Amniotic stem cell (primary cell): ENCODE measurements around the gene MICAL3.
"Not testable (repeated sequence)": the region's sequence is repeated elsewhere in the genome, so short reads cannot be mapped to it uniquely, and the experiment has no call there.

Experiments used
- DNase-seq: peaks from one replicate; lab custom pipeline; 2025; lab: John Stamatoyannopoulos, UW

Gene MICAL3

DNA sequence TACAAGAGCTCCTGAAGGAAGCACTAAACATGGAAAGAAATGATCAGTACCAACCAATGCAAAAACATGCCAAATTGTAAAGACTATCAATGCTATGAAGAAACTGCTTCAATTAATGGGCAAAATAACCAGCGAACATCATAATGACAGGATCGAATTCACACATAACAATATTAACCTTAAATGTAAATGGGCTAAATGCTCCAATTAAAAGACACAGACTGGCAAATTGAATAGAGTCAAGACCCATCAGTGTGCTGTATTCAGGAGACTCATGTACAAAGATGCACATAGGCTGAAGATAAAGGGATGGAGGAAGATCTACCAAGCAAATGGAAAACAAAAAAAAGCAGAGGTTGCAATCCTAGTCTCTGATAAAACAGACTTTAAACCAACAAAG lies 91.9 kb downstream of the MICAL3 start:
- DNase-seq: not testable (repeated sequence)

DNA sequence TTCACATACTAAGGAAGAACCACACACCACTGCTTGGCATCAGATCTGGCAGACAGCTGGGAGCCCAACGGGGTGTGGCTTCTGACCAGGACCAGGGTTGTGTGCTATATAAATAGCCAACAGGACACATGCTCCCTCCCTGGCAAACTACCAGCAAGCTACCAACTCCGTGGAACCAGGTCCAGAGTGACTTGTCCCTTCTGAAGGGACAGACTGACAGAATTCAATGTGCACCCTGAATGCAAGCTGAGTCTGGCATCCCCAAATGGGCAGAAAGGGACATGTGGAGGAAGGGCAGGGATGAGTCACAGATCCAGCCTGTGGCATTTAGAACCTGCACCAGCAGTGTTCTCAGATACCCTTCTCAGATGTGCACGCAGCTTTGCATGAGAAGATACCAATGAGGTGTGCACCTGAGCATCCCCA lies 92.9 kb downstream of the MICAL3 start:
- DNase-seq: no peak

DNA sequence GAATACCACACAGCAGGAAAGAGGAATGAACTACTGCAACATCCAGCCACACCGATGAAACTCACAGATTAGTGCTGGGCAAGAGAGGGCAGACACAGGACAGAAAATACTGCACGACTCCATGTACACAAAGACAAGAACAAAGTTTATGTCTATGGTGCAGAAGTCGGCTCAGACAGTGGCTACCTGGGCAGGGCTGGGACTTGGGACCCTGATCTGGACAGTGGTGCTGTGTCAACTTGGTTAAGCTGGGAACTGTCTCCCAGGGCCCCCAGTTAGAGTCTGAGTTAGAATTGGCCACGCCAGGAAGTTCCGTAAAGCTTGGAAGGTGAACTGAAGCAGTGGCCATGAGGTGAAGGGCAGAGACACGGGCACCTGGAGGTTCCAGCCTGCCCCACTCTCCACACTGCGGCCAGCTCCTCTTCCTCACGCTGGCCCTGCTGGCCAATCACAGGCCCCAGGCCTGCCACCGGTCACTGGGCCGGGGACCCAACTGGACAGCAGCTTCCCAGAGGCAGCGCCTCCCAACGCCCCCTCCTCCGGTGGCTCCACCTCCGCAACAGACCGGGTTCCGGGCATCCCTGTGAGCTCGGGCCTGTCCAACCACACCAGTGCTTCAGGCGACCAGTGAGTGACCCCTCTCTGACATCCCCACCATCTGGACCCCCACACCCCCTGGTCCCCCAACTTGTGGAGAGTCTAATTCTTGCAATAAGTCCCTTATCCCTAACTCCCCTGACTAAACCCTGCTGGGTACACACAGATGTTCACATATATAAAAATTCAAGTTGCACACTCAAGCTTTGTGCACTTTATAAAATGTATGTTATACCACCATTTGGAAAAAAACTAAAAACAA lies 93.7 kb downstream of the MICAL3 start:
- DNase-seq: no peak

DNA sequence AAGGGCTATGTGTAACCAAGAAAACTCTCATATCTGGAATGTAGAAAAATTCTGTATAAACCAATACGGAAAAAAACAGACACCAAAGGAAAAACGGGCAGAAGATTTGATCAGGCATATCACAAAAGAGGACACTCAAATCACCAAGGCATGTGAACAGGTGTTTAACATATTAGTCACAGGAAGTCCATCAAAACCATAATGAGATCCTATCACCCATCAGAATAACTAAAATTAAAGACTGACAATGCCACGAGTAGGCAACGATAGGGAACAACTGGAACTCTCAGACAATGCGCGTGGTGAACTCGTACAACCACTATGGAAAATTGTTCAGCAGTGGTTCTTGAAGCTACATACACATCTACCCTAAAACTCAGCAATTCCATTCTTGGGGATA lies 94.5 kb downstream of the MICAL3 start:
- DNase-seq: no peak

DNA sequence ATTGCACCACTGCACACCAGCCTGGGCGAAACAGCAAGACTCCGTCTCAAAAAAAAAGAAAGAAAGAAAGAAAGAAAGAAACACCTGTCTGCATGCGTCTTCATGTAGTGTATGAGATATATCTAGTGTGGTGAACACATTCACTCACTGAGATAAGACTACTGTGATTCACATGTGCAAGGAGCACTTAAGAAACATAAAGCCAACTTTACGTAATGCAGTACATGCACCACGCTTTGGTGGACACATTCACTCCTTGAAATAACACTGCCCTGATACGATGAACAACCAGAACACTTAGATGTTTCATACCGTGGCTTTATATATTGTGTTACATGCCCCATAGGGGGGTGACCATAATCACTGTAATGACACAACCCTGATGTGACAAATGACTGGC lies 96.0 kb downstream of the MICAL3 start:
- DNase-seq: no peak

DNA sequence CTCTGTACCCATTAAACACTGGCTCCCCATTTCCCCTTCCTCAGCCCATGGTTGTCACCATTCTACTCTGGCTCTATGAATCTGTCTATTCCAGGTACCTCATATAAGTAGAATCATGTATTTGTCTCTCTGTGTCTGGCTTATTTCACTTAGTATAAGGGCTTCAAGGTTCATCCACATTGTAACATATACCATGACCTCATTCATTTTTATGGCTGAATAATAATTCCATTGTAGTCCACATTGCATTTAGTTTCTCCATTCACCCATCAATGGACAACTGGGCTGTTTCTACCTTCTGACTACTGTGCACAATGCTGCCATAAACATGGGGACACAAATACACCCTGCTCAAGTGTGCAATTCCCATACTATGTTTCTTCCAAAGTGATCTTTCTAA lies 97.3 kb downstream of the MICAL3 start:
- no peak for DNase-seq

DNA sequence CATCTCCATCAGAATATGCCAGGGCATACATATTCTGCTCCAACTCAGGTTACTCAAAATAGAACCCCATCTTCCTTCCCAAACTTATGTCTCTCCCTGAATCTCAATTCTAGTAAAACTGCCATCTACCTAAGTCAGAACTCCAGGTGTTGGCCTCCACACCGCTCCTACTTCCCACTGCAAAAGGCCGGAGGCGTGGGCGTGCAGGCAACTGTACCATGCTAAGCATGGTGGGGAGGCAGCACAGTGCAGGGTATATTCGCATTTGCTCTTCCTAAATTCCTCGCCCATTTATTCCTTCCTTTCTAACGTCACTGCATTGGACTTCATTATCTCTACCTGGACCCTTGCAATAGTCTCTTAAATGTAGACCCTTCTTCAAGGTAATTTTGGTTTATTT lies 97.8 kb downstream of the MICAL3 start:
- no peak for DNase-seq

DNA sequence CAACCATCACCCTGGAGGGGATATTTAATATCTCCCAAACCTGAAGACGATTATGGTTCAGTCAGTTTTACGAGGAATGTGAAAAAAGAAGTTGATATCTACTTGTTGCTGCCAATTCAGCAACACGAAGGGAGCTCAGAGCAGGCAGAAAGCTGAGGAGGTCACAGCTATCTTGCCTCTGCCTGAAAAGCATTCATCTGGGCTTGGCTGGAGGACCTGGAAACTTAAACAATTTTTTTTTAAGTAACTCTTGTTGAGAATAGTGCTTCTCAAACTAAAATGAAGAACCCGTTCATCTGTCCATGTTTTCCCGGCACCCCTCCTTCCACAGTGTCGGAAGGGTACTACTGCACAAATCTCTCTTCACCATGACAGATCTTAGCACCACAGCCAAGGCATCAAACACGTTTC lies 98.9 kb downstream of the MICAL3 start:
- DNase-seq: no peak

DNA sequence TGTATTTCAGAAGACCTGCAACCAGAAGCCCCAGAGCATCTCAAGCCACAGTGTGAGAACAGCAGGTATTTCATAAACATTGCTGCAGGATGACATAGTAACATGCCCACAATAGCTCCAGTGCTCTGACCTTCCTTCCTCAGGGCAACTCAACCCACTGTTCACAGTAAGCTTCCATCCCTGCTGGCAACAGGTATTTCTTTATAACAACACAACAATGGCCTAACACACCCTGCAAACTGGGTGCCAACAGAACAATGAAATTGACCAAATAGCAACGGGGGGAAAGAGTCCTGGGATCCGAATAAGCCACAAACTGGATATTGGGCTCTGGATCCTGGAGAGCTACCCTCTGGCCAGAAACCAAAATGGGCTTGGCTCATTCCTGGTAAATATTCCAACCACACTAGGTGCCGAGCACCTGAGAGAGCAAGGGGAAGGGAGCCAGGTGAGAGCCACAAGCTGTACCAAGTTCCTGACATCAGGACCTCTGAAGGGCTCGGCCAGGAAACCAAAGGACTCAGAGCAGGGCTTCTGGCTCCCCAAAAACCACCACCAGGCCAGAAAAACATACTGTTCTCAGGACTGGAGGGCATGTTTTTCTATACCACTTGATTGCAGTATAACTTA lies 99.5 kb downstream of the MICAL3 start:
- no peak for DNase-seq

DNA sequence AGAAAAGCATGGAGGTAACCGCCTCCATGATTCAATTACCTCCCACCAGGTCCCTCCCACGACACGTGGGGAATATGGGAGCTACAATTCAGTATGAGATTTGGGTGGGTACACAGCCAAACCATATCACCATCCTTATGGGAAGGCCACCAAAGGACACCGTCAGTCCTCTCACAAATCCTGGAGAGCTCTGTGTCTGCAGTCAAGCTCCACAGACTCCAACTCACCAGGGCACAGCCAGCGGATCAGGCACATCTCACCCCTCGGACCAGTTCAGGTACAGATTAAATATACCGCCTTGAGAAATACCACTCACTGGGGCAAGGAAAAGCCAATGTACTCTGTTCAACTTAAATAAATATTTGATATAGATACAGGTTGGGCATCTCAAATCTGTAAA lies 100.3 kb downstream of the MICAL3 start:
- no peak for DNase-seq

DNA sequence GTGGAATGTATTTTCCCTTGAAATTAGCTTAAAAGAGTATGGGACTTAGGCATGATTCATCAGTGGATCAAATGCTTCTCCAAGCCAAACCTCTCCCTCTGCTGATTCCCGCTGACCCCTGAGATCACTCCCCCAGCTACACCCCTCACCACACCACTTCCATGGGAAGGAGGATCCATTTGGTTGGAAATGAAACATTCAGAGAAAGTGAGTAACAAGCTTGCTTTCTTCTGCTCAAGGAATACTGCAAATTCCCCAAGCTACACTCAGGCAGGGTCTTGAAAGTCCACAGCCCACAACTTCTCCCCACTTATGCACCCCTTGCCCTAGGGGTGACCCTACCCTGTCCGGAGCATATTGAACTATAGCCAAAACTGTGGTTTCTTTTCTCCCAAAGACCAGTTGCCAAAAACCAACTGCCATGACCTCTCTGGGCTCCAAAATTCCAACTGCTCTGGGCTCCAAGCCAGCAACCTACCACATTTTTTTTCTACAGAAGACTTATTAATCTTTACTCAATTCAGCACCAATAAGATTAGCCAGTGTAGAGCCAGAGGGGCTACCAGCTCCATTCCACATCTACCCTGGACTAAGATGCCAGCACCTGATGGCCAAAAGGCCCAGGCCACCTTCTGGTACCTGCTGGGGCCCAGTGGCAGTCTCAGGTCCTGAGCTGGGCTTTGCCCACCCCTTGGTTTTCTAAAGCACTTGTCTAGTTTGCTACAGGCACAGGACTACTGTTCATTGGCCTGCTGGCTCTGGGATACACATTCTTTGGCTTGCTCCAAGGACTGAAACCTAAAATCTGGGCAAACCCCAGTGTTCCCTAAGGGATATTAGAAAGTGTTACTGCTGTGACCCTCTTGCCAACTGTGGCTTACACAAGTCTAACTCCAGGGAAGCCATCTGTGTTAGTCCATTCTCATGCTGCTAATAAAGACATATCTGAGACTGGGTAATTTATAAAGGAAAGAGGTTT lies 101.1 kb downstream of the MICAL3 start:
- peak; percentile 35 for DNase-seq

DNA sequence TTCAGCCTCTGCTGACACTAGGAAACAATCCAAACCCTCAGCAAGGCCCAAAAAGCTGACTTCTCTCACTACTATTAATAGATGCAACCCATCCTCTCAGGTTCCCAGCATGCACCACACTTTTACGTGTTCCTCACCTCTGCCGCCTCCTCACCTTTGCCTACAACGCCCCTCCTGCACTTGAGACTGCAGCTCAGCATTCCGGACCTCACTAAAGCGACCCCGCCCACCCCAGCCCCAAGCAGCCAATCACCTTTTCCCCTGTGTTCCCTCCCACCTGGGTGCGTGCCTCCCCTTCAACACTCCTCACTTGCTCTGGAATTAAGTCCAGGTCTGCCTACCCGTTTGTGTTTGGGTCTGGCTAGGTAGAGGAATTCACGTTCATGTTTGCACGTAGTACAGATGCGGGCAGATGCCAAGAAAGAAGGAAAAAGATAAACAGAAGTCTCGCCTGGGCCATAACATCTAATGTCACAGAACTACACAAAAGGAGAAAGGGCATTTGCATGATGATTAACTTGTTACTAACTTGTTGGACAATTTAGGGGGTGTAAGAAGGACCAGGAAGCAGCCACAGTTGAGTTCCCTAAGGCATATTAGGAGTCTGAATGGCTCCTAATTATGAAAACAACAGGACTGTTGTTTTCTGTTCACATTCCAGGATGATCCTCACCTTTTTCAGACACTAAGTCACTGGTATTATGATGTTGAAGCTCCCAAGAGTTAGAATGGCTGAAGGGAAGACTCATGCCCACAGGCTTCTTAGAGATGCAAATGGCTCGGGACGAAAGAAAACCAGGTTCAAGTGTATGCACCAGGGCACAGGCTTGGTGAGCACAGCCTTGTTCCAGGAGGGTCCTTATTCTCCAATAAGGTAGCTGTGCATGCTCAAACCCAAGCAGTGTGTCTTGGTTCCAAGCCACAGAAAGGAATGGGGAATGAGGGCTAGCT lies 102.2 kb downstream of the MICAL3 start:
- DNase-seq: no peak

DNA sequence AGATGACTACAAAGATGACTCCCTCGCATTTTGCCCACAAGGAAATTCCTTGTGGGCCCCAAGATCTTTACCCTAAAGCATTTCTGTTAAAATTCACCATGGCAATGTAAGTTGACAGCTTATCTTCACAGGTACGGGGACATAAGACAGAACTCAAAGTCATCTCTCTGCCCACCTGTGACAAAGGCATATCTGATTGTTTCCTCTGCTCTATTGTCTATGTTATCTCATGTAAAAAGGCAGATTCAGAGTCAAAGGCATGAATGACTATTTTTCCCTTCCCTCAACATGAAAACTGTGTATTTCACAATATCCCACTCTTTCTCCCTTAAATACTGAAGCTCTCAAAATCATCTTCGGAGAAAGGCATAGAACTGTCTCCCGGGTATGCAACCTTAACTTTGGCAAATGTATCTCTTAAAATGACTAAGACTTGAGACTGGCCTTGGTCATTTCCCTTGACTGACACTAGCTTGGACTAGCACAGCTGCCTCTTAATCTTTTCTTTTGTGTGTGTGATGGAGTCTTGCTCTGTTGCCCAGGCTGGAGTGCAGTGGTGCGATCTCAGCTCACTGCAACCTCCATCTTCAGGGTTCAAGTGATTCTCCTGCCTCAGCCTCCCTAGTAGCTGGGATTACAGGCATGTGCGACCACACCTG lies 103.2 kb downstream of the MICAL3 start:
- no peak for DNase-seq

DNA sequence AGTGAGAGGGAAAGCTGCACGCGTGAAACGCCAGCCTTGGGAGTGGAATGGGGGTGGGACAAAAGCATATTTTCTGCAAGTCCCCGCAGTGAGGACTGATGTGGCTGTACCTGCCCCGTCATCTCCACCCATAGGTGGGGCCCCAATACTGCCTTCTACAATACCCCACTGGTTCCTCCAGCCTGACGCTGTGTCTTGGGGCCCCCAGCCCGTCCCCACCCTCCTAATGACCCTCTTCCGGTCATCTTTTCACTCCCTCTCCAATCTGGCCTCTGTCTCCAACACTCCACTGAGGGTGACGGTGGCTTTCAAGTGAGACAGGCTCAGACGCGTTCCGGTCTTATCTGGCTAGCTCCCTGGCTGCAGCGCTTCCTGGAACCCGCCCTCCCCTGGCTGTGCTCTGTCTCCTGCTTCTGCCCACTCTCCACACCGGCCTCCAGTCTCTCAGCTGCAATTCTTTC lies 104.2 kb downstream of the MICAL3 start:
- no peak for DNase-seq

DNA sequence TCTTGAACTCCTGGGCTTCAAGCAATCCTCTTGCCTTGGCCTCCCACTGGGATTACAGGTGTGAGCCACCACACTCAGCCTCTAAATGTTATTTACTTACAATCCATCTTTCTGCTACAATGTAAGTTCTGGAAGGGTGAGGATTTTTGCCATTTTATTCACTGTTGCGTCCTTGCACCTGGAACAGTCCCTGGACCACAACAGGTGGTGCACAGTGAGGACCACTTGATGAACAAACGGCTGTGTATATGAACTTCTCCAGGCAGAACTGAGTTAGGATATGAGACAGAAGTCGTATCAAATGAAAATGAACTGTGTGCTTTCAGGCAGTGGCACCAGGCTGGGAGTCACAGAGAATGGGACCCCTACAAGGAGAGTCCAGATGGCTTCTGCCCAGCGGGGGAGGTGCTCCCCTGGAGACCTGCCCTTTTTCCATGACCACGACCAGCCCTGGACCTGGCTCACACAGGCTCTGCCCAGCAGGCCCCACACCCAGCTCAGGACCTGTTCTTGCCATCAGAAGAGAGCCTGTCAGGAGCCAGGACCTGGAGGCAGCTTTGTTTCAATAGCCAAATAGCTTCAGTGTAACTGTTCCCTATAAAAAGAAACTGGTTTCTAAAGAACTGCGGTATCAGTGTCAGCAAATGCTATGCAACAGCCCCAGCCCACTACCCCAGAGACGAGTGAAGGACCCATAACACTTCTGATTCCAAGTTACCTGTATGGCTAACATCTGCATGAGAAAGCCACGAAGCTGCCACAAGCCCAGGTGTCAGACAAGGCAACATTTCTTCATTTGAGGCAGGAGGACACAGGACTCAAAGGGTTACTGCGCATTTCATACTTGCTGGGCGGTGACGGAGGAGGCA lies 104.9 kb downstream of the MICAL3 start:
- no peak for DNase-seq

DNA sequence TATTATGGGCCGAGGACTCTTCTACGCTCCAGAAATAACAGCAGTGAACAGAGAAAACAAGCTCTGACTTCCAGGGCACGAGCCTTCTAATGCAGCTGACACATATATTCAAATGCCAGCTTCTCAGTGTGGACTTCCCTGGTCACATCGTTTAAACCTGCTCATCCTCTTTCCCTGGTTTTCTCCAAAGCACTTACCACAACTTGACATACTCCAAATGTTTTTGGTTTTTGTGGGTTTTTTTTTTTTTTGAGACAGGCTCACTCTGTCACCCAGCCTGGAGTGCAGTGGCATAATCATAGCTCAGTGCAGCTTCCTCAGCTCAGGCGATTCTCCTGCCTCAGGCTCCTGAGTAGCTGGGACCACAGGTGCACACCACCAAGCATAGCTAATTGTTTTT lies 105.5 kb downstream of the MICAL3 start:
- DNase-seq: no peak

DNA sequence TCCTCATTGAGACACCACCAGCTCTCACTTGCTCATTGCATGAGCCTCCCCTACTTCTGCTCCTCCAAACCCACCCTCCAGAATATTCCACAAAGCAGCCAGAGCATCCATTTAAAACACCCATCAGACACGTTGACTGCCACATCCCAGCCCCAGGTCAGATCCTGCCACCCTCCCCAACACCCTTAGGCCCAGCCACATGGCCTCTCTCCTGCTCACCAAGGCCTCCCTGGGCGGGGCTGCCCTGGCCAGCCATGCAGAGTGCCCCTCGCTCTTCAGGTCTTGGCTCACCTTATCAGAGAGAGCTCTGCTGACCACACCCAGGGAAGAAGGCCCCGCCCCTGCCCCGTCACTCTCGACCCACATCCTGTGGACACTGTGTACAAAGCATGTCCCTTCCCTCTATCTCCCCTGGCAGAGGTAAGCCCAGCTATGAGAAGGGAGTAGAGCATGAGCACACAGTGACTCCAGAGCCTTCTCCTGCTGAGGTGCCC lies 106.8 kb downstream of the MICAL3 start:
- no peak for DNase-seq

DNA sequence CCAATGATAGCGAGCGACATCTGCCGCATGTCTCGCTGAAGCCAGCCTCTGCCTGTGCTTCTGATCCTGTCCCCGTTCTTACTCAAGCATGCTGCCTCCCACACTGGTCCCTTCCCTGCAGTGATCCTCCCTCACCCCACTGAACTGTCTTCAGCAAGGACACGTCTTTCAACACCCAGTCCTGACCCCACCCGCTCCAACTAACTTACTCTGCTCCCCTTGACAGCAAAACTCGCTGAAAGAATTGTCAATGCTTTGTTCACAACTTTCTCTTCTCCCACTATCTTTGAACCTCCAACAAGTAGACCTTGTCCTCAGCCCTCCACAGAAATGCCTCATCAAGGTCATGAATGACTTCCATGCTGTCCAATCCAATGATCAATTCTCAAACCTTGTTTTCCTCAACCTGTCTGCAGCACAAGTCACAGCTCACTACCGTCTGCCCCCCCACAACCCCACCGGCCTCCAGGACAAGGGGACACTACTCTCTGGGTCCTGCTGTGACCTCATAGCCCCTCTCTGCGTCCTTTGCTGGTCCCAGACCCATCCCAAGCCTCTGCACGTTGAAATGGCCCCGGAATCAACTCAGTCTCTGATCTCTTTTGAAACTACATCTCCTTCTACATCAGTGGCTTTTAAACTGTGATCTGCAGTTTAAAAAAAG lies 108.0 kb downstream of the MICAL3 start:
- DNase-seq: no peak

DNA sequence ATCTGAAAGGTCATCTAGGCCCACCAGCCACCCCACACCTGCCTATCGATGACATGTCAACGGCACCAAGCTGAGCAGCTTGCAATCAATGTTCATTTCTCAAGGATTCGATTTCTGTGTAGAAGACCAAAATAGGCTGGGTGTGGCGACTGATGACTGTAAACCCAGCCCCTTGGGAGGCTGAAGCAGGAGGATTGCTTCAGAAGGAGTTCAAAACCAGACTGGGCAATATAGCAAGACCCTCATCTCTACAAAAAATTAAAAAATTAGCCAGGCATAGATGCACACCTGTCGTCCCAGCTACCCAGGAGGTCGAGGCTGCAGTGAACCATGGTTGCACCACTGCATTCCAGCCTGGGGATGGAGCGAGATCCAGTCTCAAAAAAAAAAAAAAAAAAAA lies 108.7 kb downstream of the MICAL3 start:
- DNase-seq: no peak
